Heart left ventricle (tissue), 13 donors: ENCODE results near the gene MED15.

Experiments
- POLR2A ChIP-seq, 2 donors: fragments of 450-650 bp; IDR thresholded peaks; one replicate each; pipeline ENCODE4 v1.6.1; 2017; ENCODE audit warnings: antibody characterized with exemption in 2 of 2, mild to moderate bottlenecking in 2 of 2, moderate library complexity in 2 of 2
- TF ChIP-seq, protein P1 (sequence below), 12 donors: fragments of 200-600 bp; sonication (generic) in 4 of 12; IDR thresholded peaks; one replicate each; pipeline versions ENCODE4 v1.5.0 to v1.8.0; 2018 to 2022; ENCODE audit warnings: antibody characterized with exemption in 12 of 12, mild to moderate bottlenecking in 5 of 12
- donor health status: ischemic (EF 13 %, LVEDD 7.1; RV severe dilation, severe dysfunction).
- donor health status: DM: no; HTN: yes; CAD: no.
- donor health status: DM: no; HTN: no; CAD: no.
- donor health status: ischemic (EF 25% LVEDD 6.9; RV normal size, moderate dysfunction).
- donor health status: ischemic (EF 25% LVEDD 5.7; RV mildly dilated, moderate dysfunction).
- donor health status: ischemic (EF 35%, LVEDD 5.7; RV mildly dilated, moderate dysfunction).
- donor health status: nonischemic (EF 11% LVEDD 7.7; RV severe dilation, severe dysfunction).
- donor health status: DM: yes; HTN: yes; CAD: no.
- donor health status: PGD.
- donor health status: ischemic (EF 29% LVEDD 5.4; RV normal size, mild dysfunction).
- donor health status: nonischemic (EF 23%, LVEDD 6.1; RV moderate dilation, normal function).

DNA sequence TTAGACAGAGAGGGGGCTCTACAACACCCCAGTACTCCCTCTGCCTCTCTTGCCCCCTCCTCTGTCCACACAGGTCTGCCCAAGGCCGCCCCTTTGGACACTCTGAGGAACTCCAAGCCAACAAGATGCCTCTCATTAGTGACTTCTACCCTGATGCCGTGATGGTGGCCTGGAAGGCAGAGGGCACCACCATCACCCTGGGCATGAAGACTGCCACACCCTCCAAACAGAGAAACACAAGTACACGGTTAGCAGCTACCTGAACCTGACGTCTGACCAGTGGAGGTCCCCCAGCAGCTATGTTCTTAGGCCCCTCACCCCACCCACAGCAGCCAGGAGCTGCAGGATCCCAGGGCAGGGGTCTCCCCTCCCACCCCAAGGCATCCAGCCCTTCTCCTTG is 125.1 kb downstream of the MED15 start:
- no peak for TF ChIP-seq POLR2A (IDR thresholded peaks at IDR 0.05)
- TF ChIP-seq, protein P1, sequence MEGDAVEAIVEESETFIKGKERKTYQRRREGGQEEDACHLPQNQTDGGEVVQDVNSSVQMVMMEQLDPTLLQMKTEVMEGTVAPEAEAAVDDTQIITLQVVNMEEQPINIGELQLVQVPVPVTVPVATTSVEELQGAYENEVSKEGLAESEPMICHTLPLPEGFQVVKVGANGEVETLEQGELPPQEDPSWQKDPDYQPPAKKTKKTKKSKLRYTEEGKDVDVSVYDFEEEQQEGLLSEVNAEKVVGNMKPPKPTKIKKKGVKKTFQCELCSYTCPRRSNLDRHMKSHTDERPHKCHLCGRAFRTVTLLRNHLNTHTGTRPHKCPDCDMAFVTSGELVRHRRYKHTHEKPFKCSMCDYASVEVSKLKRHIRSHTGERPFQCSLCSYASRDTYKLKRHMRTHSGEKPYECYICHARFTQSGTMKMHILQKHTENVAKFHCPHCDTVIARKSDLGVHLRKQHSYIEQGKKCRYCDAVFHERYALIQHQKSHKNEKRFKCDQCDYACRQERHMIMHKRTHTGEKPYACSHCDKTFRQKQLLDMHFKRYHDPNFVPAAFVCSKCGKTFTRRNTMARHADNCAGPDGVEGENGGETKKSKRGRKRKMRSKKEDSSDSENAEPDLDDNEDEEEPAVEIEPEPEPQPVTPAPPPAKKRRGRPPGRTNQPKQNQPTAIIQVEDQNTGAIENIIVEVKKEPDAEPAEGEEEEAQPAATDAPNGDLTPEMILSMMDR (IDR thresholded peaks at IDR 0.05) = no peak
